Activated CD8-positive, alpha-beta memory T cell treated with anti-CD3 and anti-CD28 coated beads, Interleukin-2, amount 50 U/mL, for 24 hours (primary cell): ENCODE results near the gene KCNQ1.

Source experiments
- DNase-seq: peaks from one replicate; pipeline ENCODE4 v3.0.0-alpha.2; 2020; ENCODE audit errors: extremely low read depth

Gene KCNQ1

DNA sequence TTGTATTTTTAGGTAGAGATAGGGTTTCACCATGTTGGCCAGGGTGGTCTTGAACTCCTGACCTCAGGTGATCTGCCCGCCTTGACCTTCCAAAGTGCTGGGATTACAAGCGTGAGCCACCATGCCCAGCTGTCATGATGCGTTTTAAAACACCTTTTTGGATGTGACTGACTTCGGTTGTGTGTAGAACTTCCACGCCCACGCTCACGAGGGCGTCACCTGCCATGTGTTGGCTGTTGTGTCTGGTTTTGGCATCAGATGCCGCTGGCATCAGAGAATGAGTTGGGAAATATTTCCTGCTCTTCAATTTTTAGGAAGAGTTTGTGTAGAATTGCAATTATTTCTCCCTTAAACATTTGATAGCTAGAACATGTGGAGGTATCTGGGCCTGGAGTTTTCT, 109.1 kb downstream of the KCNQ1 start:
- DNase-seq = no peak

DNA sequence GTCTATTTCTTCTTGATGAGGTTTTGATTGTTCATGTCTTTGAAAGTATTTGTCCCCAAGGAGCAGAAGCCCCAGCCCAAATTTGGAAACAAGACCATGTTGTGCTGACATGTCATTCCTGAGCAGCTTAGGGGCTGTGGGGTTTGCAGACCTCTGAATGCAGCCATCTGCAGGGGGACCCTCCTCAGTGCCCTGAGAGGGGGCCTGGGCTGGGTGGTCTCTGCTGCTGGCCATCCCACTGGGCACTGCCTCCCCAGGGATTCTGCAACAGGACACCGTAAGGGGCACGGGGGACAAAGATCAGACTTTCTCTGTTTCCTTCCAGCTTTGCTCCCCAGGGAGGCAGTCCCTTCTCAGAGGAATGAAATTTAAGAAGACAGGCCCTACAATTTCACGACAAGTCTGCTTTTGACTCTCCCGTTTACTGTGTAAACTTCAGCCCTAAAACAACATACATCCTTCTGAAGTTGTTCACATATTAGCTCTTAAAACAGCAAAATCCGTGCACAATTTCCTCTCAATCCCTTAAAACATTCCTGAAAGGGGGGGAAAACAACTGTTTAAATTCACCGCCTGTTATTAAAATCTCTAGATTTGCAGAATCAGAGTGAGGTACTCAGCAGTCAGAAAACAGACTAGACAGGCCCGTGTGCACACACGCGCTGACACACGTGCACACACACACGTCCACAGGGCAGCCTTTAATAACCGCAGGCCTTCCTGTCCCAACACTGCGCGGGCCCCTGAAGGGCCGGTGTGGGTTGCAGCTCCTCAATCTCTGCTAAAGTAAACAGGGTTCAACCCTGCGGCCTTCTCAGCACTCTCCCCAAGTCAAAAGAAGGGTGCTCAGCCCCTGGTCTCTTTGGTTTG, 109.8 kb downstream of the KCNQ1 start:
- no peak for DNase-seq

DNA sequence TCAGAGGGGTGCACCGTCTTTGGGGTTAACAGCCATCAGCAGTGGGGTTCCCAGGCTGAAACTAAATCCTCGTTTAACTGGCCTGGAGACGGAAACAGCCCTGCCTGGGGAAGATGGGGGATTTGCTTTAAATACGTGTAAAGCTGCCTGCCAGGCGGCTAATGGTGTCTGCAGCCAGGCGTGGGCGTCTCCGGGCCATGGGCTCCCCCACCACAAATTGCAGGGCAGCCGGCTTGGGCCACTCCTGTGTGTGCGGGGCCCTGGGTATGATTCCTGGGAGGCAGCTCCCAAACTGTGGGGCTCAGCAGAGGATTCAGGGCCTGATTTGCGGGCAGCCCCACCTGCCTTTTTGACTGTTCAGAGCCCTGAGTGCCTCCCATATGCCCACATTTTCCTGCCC, 110.5 kb downstream of the KCNQ1 start:
- no peak for DNase-seq

DNA sequence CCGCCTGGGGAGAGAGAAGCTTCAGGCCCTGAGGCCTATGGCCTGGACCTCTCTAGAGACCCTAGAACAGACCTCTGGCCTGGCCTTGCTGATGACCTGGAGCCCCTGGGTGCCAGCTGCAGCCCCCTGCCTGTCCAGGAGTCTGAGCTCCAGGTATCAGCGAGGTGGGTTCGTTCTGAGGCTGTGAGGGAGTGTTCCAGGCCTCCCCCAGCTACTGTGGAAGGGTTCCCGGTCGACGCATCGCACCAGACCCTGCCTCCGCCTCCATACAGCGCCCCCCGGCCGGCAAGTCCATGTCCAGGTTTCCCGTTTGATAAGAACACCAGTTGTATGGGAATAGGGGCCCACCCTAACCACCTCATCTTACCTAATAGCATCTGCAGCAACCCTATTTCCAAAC, 111.1 kb downstream of the KCNQ1 start:
- no peak for DNase-seq

DNA sequence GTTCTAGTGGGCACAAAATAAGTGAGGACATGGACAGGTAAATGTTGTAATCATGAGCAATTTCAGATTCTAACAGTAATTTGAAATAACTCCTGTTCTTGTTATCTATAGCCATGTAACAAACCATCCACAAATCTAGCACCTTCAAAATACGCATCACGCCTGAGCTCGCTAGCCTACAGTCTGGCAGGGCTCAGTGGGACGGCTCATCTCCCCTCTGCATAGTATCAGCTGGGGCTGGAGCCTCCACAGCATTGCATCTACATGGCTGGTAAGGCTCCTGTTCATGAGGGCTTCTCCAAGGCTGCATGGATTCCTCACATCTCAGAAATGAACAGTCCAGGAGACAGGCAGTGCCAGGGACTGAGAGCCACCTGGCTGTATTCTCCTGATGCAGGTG, 112.6 kb downstream of the KCNQ1 start:
- no peak for DNase-seq

DNA sequence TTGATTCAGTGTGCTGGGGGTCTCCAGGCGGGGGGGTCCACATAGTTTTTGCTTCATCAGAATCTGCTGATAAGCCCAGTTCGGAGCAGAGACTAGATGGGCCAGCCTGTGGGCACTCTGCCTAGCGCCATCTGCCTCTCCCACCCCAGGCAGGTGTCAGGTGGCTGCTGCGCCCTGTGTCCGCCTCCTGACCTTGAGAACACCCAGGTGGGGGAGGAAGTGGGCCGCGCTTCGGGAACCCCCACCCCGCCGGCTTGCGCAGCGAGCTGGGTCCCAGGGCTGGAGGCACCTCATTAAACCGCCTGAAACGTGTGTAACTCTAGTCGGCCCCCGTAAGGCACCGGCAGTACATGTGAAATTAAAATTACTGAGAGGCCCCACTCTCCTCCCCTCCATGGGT, 113.6 kb downstream of the KCNQ1 start:
- DNase-seq = no peak

DNA sequence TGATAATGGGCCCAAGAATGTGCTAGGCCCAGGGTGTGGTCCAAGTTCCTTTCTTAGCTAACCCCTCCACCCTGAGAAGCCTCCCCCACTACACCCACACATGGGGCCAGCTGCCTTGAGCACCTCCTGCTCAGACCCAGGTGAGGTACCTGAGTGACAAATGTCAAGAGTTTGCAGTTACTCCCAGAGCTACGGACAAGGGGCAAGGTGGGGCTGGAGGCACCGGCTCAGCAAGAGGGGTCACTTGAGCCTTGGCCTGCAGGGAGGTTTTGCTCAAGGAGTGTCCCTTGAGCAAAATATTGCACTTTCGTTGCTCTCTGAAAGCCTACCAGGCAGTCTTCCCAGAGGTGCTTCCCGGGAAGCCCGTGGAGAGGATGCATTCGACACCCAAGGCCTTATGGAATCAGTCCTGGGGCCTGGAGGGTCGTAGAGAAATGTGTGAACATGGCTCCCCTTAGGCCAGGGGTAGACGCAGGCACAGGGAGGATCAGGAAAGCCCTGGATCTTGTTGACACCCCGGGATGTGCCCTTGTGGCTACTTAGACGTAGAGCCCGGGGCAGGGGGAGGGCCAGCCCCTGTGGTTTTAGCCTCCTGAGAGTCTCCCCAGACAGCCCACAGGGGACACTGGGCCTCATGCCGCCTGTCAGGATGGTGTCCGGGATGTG, 114.2 kb downstream of the KCNQ1 start:
- no peak for DNase-seq

DNA sequence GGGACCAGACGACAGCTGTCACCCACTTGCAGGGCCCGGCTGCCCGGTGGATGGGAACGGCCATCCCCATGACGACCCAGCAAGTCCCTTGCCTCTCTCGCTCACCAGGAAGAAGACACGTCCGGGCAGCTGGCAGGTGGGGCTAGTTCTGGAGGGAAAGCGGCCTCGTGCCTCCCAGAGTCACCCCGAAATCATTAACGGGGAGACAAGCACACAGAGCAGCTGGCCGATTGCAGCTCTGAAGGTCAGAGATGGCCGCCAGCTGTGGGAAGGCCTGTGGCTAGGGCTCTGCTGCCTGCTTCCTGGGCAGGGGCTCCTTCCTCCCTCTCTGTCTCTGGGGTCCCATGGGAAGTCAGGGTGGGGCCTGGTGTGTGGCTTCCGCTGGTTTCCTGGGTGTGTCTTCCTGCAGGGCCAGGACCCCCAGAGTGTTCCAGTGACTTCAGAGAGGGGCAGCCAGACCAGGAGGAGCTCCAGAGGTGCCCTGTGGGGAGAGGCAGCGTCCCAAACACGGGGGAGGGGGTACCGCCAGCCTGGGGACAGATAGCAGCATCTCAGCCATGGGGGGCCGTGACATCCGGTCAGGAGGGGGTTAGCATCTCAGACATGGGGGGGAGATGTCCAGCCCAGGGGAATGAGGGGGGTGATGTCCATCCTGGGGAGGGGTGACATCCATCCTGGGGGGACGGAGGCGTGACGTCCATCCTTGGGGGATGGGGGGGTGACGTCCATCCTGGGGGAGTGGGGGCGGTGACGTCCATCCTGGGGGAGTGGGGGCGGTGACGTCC, 114.9 kb downstream of the KCNQ1 start:
- DNase-seq = no peak

DNA sequence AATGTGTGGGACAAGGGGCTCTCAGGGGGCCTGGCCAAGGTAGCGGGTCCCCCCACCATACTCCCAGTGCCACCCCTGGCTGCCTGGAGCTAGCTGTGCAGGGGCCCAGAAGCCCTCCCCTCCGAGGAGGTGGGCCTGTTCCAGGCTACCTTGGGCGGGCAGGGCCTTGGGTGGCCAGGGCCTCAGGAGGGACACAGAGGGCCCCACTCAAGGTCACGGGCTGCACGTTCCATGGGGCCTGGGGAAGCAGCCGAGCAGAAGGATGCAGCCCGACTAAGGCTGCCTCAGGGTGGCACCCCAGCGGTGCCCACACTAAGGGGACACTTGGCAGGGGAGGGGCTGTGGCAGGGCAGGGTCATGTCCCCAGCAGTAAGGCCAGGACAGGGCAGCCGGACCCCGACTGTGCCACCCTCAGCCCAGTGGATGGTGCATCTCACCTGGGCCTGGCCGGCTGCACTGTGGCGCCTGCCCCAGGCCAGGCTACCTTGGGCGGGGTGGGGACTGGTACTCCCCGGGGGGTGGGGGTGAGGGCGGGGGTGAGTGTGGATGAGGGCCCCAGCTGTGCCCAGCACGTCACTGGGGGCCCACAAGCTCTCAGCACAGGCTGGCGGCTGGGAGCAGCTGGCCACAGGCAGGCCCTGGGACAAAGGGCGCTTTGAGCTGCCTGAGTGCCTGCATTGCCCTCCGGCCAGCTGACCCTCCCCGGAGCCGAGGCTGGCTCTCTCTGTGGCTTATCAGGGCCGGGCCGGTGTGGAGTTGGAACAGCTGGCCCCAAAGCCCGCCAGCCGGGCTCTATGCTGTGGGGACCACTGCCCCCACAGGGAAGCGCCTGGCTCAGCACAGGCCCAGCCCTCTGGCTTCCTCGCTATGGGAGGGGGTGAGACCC, 117.1 kb downstream of the KCNQ1 start:
- DNase-seq = no peak

DNA sequence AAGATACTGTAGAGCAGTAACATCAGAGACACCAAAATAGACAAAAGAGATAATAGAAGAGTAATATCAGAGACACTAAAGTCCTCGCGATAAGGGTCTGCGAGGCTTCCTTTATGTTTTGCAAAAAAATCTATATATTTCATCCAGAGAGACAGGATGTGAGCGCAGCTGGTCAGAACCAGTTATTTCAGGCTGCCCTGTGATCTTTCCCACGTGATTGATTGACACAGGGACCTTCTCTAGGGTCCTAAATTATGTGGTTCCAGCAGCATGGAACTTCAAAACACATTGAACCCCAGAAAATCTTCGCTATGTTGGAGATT, 118.0 kb downstream of the KCNQ1 start:
- no peak for DNase-seq

DNA sequence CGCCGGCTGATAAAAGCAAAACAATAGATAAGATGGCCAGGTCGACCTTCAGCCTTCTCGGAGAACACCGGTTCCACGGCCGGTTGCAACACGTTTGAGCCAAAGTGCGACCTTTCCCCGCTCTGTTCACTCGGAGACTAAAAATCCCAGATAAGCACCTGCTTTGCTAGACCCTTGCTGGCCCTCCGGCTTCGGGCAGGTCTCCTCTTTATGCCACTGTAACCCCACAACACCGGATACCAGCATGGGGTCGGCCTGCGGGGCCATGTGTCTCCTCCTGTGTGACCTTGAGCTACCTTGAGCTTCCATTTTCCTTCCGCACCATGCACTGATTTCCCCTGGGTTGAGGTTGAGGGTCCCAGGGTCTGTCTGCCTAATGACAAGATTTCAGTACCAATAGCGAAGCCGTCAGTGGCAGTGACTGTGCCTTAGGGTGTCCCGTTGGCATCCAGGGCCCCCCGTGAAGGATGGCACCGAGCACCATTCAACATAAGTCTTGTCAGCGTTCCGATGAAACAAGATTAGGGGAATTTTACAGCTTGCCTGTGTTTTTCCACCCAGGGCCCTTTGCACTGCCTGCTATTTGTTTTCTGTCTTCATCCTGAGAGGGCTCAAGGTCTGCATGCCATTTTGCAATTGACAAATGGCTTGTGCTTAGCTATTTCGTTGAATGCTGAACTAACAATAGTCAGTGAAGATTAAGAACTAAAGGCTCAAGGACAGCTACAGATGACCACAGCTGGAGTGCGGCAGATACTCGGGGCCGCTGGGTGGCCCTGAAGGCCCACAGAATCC, 118.6 kb downstream of the KCNQ1 start:
- no peak for DNase-seq

DNA sequence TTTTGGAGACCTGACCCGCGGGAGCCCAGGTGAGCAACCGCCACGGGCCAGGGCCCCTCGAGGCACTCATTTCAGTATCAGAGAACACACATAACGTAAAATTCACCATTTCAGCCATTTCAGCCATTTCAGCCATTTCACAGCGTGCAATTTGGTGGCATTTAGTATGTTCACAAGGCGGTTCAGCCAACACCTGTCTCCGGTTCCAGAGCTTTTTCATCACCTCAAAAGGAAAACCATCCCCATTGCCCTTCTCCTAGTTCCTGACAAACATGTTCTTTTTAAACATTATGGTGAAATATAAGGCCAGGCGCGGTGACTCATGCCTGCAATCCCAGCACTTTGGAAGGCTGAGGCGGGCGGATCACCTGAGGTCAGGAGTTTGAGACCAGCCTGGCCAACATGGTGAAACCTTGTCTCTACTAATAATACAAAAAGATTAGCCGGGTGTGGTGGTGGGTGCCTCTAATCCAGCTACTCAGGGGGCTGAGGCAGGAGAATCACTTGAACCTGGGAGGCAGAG, 119.3 kb downstream of the KCNQ1 start:
- no peak for DNase-seq

DNA sequence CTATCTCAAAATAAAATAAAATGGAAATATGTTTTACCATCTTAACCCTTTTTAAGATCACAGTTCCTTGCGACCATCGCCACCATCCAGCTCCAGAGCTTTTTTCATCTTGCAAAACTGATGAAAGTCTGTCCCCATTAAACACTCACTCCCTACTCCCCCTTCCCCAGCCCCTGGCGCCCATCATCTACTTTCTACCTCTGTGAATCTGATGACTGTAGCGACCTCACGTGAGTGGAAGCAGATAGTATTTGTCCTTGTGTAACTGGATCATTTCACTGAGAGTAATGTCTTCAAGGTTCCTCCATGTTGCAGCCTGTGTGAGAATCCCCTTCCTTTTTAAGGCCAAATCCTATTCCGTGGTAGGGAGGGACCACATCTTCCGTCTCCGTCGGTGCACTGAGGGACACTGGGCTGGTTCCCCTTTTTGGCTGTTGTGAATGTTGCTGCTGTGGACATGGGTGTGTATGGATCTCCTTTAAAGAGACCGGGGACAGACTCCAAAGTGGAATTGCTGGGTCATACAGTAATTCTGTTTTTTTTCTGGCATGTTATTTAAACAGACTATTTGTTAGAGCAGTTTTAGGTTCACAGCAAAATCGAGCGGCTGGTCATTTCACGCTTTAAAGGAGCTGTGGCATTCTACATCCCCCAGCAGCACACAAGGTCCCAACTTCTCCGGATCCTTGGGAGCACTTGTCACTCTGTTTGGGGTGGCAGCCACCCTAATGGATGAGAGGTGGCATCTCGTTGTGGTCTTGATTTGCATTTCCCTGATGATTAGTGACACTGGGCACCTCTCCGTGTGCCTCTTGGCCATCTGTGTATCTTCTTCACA, 120.0 kb downstream of the KCNQ1 start:
- no peak for DNase-seq

DNA sequence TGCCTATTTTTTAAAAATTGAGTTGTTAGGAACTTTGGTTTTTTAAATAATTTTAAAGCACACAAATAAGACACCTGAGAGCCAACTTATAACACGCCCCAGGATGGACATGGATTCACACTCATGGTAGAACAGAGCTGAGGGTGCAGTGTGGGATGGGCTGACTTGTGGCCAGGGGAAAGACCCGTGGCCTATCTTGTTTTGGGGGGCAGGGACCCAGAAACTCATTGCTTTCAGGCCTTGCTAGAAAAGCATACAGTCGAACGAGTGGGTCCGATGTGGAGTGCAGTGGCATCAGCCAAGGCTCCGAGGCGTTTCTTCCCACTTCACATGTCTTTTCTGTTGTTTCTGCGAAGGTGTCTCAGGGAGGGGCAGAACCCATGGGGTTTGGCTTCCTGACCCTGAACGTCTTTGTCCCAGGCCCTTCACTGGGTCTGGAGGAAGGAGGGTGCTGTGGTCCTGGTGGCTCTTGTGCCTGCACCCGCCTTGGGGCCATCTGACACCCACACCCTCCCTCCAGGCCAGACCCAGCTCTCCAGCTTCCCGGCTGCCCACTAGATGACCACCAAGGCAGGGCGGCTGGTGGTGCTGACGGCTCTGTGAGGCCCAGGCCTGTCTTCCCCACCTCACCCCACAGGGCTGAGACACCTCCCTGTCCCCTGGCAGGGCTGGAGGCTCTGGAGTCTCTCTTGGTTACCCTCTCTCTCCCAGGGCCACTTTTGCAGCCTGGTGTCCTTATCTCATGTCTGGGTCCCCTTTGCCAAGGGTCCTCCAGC, 120.8 kb downstream of the KCNQ1 start:
- no peak for DNase-seq

DNA sequence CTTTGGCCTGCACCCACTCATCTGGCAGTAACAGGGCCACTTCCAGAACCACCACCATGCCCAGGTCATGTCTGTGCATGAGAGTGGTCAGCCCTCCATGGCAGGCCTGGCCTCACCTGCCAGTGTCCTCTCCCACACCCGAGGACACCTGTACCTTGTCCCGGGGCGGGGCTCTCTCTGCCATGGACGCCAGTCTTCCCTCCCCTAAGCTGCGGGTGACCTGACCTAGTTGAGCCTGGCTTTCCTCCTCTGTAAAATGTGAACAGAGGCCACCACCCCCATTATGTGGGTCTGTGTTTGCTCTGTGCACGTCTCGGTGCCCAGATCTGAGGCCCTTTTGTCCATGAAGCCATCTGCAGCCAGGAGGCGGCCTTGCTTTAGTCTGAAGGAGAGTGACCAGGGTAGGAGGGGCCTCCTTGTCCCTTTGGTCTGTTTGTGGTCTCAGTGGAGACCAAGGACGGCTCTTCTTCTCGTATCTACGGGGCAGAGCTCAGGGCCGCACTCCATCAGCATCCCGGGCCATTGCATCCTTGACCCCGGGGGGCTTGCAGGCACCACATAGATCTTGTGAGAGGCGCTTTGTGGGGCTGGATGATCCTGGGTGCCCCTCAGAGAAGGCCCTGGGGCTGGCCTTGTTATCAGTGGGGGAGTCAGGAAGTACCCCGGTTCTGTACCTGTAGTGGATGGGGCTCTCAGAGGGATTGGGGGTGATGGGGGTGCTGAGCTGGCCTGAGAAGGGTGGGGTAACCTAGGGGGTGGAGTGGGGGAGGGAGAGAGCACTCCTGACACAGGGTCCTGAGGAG, 121.6 kb downstream of the KCNQ1 start:
- DNase-seq = no peak

DNA sequence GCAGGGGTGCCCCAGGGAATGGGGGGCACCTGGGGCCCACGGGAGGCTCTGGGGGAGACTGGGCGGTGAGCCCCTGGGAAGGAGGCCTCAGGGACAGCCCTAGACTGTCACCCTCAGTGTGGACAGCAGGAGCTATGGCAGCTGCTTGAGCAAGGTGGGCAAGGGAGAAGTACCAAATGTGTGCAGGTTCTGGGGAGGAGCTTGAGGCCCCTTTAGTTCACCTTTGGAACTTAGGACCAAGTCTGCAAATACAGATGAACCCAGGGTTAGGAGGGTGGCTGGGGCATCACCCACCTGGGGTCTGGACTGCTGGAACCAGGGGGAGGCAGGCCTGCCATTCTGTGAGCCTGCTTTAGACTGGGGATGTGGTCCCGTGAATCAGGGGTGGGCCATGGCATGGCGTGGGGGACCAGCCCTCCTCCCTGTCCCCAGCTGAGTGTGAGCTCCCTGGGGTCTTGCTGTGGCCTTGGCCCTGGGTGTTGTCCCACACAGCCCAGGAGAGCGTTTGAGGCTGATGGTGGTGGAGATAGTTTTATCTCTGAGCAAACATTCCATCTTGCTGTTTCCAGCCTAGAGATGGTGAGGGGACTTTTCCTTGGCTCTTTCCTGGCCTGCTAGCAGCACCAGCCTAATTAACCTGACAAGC, 122.3 kb downstream of the KCNQ1 start:
- DNase-seq = no peak

DNA sequence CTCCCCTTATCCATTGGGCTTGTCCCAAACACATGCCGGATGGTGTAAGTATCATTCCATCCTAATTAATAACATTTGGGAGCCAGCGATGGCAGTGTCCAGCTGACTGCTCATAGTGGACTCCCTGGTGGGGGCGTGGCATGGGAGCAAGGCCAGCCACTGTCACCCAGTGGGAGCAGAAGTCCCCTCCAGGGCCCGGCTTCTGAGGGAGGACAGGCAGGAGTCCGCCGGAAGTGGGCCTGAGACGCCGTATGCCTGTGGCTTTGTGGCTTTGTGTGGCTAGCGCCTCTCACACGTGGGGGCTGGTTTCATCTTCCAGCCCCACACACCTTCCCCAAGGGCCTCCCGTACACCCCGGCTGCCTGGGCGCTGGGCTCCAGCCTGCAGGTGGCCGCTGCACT, 124.5 kb downstream of the KCNQ1 start:
- no peak for DNase-seq
